ENCODE results near the gene CDON.

The CDON gene

DNA sequence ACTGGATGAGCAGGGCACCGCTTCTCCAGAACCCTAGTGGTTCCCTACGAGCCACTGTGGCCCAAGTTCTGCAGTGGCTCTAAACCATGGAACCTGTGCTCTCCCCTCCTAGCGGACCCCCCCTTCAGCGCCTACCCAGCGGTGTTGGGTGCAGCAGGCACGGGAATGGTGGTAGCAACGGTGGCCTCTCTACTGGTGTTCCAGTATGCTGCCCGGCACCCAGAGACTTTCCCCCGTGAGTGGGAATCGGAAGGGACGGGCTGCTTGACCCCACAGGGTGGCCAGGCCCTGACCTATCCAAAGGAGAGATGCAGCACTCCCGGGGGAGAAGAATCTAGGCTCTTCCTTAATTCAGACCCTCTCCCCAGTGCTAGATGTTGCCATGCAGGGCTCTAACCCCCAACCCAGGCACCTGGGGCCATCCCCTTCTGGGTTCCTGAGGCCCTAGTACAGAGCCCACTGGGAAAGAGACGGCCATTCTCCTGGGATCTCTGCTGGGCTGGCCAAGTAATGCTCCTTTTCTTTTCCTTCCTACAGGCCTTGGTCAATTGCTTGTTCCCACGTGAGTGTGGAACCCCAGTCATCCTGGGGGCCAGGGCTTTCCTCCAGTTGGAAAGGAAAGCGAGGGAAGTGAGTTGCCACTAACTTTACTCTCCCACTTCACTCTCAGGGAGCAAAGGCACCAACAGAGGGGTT, 107.6 kb downstream of the CDON start:
- DNase-seq, result no peak

DNA sequence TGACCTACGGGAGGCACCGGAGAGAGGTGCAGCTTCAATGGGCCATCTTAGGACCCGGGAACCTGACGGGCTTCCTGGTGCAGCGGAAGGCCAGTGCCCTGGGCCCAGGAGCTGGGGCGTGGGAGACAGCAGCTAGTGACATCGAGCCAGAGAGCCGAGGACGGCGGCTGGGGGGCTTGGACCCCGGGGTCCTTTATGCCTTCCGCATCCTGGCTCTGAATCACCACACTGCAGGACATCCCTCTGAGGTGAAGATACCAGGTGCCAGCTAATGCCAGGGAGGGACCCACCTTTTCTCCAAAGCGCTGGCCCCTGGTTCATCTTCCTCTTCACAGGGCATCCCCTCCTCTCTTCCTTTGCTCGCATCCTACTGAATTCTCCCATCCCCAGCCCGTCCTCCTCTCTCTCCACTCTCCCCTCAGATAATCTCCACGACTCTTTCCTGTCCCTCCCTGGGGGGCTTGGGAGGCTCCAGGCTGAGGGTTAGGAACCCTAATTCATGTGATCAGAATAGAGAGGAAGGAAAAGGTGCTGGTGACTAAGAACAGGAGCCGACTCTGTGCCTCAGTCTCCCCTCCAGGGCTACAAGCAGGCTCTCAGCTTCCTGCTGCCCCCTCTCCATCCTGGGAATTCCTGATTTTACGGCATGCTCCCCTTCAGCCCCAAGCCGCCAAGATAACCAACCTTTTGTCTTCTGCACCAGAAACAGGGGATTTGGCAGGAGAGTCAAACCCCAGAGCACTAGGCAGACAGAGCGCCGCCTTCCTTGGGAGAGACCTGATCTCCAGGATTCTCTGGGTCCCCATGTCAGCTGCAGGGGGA, 108.3 kb downstream of the CDON start:
- no peak for DNase-seq

DNA sequence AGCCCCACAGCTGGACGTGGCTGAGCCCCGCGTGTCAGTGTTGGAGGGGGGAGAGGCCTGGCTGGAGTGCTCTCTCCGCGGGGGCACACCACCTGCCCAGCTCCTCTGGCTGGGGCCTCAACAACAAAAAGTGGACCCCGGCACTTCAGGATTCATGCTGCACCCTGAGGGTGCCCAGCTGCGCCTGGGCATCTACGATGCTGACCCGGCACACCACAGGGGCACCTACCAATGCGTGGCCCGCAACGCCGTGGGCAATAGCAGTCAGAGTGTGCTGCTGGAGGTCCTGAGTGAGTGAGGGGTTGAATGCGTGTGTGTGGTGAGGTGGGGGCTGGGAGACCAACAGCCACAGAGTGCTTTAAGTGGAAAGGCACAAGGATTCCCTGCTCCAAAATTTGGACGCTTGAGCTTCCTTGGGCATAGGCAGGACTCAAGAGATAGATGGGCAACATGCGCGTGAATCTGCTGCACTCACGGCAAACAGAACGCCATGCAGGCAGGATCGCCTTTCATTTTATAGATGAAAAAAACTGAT, 109.2 kb downstream of the CDON start:
- no peak for DNase-seq

DNA sequence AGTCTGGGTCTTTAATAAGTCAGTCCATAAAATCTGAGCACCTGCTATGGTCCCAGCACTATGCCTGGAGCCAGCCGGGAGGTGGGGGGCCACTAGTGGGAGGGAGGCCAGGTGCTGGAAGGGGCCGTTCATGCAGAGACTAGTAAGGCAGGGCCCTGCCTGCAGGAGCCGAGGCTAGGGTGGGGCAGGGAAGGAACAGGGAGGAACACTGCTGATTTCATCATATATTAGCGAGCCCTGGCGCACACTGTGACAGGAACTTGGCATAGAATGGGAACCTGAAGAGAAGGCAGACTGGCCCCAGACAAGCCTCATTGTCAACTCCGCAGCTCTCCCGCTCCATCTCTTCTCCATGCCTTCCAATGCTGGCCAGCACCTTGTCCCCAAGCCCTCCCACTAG, 109.7 kb downstream of the CDON start:
- DNase-seq, result no peak

DNA sequence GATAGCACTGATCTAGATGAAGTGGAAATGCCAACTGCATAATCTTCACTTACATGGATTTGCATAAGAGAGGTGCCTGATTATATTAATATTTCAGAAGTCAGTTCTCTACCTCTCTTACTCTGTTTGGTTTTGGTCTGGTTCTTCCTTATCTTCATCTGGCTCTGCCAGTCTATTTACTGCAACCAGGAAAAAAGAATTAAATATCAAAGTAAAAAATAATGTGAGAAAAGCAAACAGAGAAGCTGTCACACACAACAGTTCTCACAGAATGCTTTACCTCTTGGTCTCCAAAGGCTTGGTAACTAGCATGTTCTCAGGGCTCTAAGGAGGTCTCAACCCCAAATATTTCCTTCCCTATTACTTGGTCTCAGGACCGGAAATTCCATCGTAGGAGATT, 110.1 kb downstream of the CDON start:
- no peak for DNase-seq

DNA sequence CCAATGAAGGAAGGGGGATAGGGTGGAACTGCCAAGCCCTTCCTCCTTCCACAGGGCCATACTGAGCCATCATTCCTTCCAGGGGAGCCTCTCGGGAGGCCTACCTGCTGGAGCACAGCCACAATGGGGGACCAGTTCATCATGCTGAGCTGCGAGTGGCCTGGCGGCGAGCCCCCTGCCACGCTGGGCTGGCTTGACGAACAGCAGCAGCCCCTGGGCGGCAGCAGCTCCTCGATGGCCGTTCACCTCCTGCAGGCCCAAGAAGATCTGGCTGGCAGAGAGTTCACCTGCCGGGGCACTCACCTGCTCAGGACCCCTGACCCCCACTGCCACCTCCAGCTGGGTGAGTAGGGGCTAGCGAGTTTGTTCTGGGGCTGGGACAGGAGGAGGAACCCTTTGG, 110.9 kb downstream of the CDON start:
- no peak for DNase-seq

DNA sequence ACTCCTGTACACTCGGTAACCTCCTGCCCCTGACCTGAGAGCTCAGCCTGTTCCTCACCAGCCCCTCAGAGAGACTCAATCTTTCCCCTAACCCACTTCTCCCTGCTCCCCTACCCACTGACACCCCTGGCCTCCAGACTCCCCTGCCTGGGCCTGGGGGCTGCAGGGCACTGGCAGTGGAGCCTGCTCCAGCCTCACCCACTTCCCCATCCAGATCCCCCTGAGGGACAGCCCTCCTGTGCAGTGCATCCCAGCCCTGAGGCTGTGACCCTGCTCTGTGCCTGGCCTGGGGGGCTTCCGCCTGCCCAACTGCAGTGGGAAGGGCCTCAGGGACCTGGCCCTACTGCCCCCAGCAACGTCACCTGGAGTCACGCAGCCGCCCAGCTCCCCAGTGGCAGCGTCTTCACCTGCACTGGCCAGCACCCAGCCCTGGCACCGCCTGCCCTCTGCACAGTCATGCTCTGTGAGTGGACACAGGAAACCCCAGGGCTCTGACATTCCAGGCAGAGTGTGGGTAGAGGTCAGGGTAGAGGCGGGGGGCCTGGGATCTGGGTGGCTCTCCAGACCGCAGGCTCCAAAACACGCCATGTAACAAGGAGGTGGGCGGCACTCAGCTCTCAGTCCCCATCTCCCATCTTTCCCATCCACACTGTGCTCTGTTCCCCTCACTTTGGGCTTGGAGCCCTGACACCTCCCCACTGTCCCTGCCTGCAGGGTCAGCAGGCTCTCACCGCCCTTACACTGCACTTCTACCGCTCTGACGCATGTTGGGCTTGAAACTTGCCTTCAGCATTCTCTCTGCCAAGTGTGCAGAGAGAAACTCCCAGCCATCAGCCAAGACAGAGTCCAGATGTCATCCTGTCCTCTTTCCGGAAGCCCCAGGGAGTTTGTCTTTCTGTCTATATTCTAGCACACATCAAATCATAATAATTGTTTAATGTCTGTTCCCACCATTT, 111.7 kb downstream of the CDON start:
- DNase-seq, result peak; percentile 11

DNA sequence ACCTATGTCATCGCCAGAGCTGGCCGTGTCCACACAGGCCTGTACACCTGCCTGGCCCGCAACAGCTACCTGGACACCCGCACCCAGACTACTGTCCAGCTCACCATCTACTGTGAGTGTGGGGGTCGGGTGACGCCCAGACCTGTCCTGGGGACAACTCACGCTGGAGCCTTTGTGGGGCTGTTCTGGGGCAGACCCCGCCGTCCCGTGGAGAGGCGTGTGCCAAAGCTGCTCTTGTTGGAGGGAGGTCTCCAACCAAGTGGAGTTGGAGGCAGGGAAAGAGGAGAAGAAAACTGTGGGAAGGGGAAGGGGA, 112.5 kb downstream of the CDON start:
- DNase-seq, result no peak

DNA sequence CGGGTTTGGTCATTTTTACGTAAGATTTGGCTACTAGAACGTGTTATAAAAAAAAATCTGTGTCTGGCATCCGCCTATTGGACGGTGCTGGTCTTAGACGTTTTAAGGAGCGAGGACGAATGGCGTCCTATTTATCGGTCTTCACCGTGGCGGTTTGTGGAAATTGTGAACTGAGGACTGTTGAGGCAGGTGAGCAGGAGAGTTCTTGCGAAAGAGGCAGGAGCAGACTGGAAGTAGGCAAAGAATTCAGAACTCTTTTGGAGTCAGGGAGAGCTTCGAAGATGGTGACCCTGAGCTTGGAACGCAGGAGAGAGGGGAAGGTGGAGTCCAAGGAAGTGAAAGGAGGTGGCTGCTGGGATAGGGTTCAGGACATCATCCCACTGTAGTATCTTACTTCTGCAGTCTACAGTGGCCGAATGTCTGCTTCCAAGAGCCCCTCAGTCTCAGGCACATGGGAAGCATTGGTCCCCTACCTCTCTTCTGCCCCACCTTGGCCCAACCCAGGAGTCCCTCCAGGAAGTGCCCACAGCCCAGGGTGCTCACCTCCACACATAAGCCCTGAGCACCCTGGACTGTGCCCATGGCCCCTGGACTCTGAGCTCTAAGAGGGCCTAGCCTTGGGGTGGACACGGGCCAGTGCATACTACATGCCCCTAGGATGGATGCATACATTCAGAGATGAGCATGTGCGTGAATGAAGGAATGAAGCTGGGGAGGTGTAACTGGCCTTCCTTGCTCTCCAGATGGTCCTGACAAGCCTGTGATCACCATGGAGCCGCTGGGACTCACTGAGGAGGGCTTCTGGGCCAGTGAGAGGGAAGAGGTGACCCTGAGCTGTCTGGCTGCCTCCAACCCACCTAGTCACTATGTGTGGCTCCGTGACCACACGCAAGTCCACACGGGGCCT, 113.1 kb downstream of the CDON start:
- DNase-seq, result no peak

DNA sequence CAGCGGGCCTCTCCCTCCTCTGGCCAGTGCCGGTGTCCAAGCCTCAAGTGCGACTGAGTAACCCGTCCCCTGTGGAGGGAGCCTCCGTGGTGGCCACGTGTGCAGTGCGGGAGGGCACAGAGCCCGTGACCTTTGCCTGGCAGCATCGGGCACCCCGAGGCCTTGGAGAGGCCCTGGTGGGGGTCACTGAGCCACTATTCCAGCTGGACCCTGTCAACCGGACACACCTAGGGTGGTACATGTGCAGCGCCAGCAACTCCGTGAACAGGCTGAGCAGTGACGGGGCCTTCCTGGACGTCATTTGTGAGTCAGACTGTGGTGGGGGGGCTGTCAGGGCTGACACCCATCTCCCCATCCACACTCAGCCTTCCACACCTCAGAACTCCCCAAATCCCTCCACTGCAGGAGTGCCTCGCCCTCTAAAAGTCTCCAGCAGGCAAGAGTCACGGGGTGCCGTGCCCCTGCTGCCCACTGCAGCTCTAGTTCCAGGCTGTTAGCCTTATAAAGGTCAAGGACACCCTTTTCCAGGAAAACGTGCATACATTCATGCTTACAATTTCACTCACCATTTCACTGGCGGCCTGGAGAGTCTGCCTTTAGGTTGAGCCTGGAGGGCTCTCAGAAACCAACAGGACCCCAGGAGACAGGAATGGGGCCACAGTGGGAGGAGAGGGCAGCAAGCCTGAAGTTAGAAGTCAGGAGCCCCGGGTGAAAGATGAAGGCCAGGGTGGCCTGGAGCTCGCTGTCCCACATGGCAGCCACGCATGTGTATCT, 114.2 kb downstream of the CDON start:
- no peak for DNase-seq

DNA sequence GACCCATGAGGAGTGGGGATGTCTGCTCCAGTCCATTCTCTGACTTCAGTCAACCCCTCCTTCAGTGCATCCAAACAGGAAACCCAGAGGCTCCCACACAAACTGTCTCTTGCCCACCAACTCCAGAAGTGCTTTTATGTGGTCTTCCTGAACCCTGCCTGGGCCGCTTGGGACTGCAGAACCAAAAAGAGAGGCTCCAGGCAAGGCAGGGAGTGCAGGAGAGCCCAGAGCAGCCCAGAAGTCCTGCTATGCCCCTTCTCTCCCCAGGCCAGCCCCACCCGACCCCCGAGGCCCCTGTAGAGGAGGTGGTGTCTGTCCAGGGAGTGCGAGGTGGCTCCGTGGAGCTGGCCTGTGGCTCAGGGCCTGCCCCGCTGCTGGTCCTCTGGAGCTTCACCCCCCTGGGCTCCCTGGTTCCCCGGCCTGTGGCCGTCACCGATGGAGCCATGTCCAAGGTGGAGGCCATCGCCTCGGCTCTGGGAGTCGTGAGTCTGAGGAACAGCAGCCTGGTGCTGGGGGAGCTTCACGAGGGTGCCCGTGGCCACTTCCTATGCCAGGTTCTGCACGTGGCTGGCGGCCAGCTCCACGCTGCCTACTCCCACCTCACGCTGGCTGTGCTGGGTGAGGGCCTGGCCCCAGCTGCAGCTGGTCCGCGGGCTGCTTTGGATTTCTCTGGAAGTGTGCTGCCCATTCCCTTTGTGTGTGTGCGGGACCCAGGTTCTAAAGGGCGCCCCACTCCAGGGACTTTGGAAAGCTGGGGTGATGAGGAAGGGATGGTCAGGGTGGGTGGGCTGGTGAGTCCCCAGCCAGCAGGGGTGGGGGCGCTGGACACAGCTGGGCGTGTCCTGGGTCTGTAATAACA, 115.0 kb downstream of the CDON start:
- DNase-seq, result no peak

DNA sequence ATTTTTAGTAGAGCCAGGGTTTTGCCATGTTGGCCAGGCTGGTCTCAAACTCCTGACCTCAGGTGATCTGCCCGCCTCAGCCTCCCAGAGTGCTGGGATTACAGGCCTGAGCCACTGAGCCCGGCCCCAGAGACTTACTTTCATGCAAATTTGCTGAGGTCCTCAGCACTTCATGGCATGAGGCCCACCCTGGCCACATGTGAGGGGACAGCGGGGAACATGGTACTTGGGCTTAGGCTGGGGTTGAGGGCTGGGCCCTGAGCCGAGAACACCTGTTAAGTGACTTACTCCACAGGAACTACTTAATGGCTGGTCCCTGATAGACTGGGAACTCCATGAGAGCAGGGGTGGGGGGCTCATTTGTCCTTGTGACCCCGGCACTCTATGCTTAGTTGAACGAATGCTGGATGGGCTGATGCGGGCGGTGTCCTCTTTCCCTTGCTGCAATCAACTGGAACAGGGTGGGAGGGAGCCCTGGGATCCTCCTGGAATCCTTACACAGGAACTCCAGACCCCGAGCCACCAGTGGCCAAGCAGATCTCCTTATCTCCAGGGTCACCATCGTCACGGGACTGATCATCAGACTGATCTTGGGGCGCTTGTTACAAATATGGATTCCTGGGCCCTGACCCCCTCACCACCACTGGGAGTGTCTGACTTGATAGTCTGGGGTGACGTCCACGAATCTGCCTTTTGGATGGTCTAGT, 115.8 kb downstream of the CDON start:
- DNase-seq, result no peak

DNA sequence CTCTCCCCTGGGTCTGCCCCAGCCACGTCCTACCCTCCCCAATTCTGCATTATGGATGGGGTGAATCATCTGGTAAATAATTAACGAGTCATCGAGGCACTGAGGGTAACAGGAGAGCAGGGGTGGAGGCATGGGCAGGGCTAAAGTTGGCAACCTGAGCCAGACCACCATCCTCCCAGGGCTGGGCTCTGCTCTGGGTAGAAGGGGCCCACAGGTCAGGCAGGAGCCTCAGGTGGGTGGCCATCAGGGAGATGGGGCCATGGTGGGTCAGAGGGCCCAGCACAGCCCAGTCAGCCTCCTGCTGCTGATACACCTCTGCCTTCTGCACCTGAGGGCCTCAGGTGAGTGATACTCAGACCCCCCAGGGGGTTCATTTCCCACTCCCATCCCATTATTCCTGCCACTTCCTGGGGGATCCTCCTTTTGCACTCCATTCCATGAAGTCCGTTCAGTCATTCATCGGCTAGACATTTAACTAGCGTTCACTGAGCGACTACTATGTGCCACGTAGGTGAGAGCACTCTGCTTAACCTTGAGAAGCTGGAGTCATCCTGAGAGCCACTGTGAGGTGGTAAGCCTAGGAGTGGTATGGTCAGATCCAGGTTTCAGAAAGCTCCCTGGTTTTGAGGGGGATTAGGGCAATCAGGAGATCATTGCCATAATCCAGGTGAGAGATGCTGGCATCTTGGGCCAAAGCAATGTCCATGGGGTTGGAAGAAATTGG, 116.7 kb downstream of the CDON start, which contains the start of gene VSIG10L2:
Gene VSIG10L2 (plus strand): TSS at position 248 of the 724 bp plus-strand sequence. CDS start 12 bp downstream, at position 260.
- no peak for DNase-seq

DNA sequence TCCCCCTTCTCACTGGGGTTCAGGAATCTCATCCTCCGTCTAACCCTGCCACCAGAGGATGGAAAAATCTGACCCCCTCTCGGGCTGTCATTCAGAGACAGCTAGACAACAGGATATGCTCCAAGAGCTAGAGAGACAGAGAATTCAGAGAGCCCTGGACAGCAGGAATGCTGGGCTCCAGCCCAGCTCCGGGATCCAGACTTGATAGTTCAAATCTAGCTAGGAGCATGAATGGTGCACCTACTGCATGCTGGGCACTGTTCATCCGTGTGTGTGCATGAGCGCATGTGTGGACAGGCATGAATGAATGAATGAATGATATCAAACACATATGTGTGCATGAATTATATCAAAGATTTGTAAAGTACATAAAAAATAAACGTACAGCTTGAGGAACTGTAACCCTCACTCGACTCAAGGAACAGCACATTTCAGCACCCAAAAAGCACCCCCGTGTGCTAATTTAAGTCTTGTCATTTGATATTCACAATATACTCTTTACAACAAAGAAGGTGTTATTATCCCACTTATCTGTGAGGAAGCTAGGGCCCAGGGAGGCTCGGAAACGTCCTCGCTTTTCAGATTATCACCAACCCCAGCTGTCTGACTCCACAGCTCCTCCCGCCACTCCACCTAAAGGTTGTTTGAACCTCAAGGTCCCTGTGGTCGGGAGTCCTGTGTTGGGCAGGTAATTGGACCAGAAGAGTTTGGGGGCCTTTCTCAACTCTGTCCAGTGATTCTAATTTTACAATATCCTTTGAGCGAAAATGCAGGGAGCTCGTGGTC, 117.5 kb downstream of the CDON start:
- DNase-seq, result no peak

DNA sequence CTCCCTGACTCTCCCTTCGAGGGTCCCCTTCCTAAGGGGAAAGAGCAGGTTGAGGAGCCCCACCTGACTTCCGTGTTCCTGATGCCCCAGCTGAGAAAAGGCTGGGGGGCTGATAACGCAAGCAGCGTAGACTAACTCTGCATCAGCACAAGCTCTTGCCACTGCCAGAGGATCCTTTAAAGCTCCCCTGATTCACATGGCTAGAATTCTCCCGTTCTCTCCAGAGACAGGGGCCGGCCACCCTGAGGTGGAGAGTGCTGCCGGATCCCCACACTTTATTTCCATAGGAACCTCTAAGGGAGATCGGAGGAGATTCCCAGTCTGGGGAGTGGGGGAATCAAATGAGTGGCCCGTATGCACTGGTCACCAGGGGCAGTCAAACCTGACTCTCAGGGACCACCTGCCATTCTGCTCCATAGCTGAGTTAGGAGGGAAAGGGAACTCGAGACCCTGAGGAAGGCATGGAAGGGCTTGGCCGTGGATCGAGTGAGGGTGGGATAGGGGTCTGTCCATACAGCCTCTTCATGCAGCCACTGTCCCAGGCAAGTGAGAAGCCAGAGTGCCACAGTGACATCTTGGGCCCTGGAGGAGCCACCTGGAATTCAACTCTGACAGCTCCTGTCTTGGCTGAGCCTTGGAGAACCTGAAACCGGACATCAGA, 118.2 kb downstream of the CDON start:
- no peak for DNase-seq

DNA sequence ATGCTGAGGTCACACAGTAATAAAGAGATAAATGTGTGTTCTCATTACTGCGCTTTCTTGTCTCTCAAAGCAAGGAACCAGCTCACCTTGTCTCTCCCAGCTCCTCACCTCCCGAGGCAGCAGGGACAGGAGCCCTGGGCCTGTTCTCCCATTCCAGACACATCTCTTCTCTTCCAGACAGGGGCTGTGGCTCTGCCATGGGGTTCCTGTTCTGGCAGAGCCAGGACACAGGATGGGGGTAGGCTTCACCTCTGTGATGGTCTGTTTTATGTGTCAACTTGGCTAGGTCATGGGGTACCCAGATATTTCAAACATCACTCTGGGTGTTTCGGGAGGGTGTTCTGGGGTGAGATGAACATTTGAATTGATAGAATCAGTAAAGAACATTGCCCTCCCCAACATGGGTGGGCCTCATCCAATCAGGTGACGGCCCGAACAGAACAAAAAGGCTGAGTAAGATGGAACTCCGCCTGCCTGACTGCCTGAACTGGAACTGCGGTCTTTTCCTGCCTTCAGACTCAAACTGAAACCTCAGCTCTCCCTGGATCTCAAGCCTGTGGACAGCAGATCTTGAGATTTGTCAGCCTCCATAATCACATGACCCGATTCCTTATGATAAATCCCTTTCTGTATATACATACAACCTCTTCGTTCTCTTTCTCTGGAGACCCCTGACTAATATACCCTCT, 118.9 kb downstream of the CDON start:
- DNase-seq, result no peak
